Activated CD4-positive, CD25-positive, alpha-beta regulatory T cell (primary cell): ENCODE results near the gene ZNF106.

Experiments
- DNase-seq, 4 experiments: peaks; one replicate each; lab custom pipeline; 2025; lab: John Stamatoyannopoulos, UW

The ZNF106 gene

DNA sequence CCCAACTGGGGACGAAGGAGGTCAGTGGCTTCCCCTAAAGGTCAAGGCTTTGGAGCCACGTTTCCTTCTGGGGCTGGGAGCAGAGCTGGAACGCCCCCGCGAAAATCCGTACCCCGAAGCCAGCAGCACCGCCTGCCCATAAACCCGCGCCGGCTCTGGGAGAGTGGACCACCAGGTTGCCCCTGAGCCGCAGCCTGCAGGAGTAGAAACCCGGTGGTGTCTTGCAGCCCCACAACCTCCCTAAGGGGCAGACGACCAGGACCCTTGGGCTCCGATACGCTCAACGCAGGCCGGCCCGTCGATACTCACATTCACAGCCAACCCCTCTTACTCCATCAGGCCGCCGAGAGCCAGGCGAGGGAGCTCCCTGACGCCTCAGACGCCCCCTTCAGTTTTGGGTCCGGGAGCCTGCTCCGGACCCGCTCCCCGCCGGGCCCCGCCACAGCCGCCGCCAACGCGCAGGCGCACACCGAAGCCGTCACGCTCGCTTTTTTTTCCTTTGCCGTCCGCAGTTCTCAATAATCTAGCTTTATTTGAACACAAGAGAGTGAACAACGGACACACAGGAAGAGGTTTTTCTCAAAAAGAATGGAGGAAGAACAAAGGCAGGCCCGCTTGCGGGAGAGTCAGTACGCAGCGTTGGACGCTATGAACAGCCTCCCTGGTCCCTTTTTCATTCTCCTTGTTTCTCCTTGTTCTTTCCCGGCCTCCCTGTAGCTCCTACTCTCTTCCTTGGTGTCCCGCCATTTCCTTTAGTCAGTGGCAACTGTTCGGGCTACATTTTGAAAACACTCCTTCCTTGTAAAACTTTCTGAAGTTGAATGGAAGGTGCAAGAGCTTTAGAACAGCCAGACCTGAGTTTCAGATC is at the start of gene ZNF106:
ZNF106 (minus strand) TSS at position 471 of the 868 bp plus-strand sequence. CDS start 18,852 bp downstream, outside the sequence.
- peak; percentile 57 to 76 (median 73) for DNase-seq

DNA sequence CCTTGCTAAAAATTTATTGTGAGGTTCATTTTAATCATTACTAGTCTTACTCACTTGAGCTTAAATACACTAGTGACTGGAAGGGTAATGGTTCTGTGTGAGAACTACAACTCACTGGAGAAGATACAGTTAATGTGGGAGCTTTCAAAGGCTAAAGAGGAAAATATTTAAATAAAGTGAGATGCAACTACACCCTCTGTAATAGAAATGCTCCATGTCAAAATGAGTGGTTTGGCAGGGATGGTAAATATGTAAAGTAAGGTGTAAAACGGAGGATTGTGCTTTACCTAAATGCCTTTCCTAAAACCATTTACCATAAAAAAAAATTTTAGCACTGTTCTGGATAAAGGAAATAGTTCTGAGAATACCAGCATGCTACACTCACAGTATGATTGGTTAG is 42.3 kb upstream of the ZNF106 start:
- no peak for DNase-seq

DNA sequence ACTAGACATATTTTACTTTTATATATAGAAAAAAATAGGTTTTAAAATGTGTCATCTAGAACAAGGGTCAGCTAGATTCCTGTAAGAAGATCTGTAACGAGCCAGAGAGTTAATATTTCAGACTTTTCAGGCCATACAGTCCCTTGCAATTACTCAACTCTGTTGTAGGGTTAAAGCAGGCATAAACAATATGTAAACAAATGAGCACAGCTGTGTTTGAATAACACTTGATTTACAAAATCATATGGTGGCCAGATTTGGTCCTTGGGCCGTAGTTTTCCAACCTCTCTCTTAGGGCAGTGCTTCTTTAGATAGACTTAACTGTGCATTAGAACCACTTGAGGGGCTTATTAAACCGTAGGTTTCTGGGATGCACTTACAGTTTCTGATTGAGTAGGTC is 38.0 kb upstream of the ZNF106 start:
- no peak for DNase-seq

DNA sequence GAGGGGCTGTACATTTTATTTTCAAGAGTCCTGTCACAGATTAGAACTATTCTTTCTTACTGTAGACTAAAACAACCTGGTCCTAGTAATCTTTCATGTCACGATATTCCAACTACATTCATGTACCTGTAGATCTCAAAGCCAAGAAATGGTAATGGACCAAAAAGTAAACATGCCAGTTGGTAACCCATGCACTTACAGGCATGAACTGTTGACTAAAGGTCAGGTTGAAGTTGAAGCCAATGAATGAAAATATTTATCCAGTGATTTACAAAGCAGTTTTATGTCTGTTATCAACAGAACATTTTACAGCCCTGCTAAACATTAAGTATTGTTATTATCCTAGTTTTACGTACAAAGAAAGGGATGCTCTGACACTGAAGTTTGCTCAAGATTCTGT is 32.4 kb upstream of the ZNF106 start:
- DNase-seq, result no peak

DNA sequence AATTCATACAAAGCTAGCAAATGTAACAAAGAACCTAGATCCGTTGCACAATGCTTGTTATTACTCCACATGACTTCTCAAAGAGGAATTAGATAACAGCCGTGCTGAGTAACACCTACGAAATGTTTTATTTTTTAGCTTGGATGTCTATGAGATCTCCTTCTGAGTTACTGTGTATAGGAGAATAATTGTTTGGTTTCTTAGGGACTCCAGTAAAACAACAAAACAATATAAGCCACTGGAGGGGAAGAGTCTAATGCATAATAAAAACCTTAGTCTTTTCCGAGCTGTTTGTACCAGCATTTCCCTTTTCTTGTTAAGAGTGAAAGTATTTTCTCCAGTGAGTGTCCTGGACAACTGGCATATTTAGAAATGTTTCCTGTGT is 20.1 kb upstream of the ZNF106 start:
- no peak for DNase-seq

DNA sequence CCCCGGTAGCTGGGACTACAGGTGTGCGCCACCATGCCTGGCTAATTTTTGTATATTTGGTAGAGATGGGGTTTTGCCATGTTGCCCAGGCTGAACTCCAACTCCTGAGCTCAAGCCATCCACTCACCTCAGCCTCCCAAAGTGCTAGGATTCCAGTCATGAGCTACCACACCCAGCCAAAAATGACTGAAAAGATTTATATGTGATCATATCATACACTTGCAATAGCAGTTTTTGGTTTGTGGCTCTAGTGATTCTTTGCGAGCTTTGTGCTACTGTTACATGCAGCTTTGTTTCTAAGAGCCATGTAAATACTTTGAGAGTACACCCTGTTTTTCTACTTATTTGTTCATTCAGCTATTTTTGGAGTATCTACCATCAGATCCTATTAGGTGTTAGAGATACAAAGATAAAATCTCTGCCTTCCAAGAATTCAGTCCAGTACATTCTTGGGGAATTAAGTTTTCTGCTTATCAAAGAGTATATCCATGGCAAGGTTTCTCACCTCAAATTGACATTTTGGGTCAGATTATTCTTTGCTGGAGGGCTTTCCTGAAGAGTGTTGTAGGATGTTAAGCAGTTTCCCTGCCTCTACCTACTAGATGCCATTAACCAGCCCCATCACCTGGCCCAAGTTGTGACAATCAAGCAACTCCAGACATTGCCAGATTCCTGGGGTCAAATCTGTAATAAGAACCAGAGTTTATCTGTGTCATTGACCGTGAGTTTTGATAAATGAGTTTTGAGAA is 19.5 kb upstream of the ZNF106 start:
- DNase-seq, result no peak

DNA sequence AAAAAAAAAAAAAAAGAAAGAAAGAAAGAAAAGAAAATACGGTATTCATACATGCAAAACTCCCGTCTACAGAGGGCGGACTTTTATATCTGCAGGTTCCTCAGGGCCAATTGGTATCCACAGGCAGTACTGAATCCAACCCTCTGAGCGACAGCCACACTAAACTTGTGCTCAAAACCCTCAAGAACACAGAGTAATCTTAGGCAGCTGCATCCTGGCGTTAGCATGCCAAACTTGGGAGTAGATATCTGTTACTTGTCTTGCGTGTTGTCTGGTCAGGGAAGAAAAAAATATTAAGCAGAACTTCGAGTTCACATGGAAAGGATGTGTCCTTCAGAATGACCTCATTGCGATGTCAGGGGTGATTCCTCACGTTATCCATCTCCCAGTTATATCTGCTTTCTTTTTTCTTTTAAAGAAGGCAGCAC is 17.3 kb upstream of the ZNF106 start:
- no peak for DNase-seq

DNA sequence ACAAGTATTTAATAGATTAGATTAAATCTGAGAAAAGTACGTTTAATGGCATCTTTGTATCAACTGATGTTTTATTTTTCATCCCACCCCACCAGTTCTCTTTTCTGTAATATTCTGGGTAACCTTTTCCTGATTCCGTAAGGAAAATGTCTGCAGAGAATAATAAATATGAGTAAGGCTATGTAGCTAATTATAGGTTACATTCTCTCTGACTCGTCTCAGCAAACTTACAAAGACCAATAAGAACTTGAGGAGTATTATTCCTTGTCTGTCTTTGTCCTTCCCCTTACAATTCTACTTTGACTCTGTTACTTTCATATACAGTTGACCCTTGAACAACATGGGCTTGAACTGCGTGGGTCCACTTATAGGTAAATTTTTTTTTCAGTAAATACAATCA is 16.6 kb upstream of the ZNF106 start:
- no peak for DNase-seq

DNA sequence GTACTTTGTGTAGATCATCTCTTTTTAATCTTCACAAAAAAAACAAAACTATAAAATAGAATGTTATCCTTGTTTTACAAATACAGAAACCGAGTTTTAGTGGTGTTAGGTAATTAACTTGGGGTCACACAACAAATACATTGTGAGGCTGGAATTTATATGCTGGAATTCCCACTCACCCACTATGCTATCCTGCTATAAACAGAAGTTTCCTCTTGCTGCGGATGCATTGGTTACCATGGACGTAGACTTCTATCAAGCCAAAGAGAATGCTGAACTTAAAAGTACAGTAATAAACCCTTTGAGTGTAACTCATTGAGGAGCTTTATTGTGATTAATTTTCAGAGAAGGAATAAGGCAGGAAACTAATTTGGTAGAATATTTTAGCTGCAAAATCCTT is 13.7 kb upstream of the ZNF106 start:
- no peak for DNase-seq

DNA sequence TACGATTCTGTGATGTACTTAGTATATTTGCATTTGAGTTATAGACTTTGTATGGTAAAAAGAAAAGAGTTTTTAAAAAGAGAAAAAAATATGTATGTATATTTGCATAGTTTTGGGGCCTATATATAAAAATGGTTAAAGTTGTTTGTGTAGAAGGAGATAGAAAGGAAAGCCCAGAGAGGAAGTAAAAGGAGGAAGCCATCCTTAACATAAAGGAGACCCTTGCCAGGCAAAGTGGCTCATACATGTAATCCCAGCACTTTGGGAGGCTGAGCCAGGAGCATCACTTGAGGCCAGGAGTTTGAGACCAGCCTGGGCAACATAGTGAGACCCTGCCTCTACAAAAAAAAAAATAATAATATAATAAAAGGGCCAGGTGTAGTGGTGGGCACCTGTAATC is 12.9 kb upstream of the ZNF106 start:
- DNase-seq, result no peak

DNA sequence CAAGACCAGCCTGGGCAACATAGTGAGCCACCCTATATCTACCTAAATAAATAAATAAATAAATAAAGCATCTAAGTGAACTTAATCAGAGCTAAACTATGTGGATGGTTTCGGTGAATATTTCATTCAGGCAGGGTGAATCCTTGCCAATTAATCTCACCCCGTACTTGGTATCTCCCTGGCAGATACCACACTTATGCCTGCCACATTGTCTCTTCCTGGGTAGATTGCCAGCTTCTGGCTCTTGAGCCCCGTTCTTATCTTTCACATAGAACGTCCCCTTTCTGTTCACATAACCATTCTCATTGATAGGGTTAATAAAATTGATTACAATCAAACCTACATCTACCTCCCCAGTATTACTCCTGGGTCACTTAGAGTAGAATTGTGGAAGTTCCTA is 11.5 kb upstream of the ZNF106 start:
- DNase-seq, result no peak

DNA sequence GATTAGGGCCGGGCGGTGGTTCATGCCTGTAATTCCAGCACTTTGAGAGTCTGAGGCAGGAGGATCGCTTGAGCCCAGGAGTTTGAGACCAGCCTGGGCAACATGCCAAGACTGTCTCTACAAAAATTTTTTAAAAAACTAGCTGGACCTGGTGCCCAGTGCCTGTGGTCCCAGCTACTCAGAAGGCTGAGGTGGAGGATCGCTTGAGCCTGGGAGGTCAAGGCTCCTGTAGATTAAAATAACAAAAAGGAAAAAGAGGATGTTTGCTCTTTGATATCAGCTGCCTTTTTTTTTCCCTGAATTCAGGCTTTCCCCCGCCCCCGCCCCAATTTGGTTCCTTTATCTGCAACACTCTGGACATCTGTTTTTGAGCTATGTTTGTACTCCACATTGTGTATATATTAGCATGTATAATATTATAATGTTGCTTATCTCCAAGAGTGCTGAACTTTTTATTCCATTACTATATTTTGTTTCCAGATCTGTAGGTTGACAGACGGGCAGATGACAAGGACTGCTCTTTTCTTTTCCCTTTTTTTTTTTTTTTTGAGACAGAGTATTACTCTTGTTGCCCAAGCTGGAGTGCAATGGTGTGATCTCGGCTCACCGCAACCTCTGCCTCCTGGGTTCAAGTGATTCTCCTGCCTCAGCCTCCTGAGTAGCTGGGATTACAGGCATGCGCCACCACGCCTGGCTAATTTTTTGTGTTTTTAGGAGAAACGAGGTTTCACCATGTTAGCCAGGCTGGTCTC is 9.1 kb upstream of the ZNF106 start:
- no peak for DNase-seq

DNA sequence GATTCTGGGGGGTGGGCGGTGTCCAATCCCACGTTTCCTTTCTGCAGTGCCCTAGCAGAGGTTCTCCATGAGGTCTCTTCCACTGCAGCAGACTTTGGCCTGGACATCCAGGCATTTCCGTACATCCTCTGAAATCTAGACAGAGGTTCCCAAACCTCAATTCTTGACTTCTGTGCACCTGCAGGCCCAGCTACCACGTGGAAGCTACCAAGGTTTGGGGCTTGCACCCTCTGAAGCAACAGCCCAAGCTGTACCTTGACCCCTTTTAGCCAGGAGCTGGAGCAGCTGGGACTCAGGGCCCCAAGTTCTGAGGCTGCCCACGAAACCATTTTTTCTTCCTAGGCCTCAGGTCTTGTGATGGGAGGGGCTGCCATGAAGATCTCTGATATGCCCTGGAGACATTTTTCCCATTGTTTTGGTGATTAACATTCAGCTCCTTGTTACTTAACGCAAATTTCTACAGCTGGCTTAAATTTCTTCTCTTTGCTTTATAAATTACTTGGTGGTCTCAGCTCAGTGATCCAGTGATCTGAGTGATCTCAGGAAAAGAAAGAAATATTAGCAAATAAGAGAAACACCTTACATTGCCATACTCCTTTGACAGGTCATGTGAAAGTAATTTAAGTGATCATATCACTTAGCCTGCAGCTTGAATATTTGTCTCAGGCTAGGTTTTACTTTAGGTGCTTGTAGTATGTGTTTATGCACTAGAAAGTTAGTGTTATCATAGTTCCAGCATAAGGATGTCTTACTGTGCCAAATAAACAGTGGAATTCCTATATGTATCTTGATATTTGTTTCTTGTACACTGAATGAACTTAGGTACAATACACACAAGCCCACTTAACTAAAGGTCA is 7.5 kb upstream of the ZNF106 start:
- no peak for DNase-seq

DNA sequence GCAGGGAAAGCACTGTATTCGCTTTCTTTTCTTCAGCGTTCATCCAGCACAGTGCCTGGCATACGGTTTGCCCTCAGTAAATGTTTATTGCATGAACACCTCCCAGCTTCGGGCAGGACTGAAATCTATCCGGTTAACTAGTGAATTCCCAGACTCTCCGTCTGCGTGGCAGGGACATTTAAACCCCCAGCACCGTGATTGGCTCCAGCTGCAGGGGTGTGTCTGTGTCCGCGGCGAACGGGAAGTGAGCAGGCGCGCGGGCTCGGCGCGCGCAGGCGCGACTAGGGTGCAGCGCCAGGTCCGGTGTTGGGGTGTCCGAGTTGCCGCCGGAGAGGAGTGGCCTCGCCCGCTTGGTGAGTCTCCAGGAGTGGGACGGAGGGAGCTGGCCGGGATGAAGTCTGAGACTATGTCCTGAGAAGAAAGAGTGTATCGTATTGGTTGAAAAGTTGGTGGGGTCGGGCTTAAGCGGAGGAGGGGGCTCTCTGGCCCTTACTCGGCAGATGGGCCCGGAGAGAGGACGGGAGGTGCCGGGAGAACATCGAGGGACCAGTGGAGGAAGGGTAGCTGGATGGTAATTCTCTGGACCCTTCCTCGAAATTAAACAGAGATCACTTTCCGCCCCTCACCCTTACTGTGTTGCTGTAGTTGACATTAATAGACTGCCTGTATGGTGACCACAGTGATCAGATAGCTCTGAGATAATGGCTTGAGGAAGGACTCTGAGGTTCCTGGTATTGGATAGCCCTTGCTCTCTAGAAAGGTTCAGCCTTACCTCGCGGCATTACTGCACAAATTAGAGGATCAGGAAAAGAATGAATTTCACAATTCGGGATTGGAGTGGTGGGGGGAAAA is 4.6 kb upstream of the ZNF106 start, which contains the start of gene SNAP23:
SNAP23 (plus strand) TSS at position 274 of the 852 bp plus-strand sequence. CDS start 16,213 bp downstream, outside the sequence.
- peak; percentile 50 to 68 (median 64) for DNase-seq

DNA sequence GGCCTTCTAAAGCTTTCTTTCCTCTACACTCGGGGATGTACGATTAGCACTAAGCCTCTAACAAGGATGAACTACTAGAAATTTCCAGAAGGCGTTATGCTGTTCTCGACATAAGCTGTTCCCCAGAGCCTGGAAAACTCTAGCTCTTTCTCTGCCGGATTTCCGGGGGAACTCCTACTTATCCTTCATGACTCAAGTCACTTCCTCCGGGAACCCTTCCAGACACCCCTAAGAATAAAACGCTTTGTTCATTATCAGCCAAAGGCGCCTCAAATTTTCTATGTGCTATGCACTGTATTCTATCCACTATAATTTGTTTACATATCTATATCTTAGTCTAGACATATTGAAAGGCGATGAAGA is 4.0 kb upstream of the ZNF106 start:
- DNase-seq, result no peak

DNA sequence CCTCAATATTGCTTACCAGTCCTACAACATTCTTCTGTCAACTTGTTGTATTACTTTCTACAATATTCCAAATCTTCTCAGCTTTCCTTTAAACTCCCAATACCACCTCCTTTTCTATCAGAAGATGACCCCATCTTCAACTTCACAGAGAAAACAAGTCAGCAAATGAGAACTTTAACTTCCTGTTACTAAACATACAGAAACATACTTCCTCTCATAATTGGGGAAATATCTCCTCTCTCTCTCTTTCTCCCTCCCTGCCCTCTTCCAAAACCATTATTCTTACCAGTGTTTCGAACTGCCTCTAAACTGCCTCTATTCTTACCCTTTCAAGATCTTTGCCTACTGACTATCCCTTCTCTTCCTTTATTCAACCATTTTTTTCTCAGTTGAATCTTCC is 2.7 kb upstream of the ZNF106 start:
- no peak for DNase-seq

DNA sequence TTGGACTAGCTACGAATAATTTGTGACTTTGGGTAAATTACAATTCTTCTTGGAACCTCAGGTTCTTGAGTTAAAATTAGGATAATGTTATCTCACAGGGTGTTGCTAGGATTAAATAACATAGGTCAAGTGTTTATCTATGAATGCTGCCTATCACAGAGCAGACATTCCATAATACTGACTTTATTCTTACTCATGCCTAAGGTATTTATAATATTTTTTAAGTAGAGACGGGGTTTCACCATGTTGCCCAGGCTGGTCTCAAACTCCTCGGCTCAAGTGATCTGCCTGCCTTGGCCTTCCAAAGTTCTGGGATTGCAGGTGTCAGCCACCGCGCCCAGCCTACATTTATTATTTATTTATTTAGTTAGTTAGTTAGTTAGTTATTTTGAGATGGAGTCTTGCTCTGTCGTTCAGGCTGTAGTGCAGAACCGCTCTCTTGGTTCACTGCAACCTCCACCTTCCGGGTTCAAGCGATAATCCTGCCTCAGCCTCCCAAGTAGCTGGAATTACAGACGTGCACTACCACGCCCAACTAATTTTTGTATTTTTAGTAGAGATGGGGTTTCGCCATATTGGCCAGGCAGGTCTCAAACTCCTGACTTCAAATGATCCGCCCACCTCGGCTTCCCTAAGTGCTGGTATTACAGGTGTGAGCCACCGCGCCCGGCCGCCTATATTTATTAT is 741 bp upstream of the ZNF106 start:
- DNase-seq, result no peak

DNA sequence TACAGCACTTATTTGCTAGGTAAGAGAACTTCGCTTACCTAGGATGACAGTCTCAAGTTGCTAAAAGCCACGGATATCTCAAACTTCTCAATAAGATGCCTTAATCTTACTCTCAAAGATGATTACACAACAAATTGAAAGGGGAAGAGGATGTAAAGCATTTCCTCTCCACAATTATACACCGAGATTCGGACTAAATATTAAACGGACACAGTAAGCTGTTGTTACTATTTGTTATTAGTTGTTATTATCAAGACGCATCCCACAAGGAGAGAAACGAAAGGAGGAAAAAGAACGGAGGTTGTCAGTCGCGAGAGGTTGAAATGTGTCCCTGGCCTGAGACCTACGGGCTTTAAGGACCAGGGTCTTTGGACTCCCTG is 660 bp downstream of the ZNF106 start:
- no peak for DNase-seq

DNA sequence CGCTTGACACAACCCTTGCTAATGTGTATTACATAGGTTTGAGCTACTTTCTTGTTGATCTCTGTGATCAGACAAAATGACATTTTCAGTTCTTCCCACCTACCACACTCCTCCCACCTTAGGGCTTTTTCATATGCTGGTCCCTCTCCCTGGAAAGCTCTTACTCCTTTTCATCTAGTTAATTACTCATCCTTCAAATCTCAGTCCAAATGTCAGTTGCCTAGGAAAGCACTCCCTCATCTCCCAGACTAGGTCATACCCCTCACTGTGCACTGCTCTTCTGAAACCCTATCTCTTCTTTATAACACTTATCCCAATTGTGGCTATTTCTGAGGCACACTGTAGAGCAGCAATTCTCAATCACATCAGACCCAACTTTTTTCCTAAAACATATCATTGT is 7.3 kb downstream of the ZNF106 start:
- no peak for DNase-seq

DNA sequence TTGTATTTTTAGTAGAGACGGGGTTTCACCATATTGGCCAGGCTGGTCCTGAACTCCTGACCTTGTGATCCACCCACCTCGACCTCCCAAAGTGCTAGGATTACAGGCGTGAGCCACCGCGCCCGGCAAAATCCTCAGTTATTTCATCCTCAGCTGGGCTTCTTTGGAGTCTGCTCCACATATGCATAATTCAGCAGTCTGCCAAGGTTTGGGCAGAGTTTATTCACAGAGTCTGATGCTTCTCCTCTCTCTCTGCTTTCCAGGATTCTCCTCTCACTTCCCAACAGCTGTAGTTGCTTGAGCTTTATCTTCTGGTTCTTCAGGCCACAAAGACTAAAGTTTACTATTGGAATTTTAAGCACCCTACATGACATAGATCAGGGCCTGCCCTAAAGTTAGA is 8.2 kb downstream of the ZNF106 start:
- DNase-seq, result no peak
